Muscle layer of colon (tissue), 2 donors: ENCODE data around the gene PCDH9.

ENCODE experiments used
- H3K27ac ChIP-seq: one replicate; pipeline ENCODE4 v1.7.0; 2013; ENCODE audit warnings: low read depth, mild to moderate bottlenecking, low read length, moderate library complexity
- H3K27me3 ChIP-seq, 2 donors: one replicate each; pipeline ENCODE4 v1.7.0; 2013; ENCODE audit warnings: low read length in 2 of 2, mild to moderate bottlenecking in 2 of 2; ENCODE audit not compliant: insufficient read depth in 2 of 2, control insufficient read depth in 1 of 2
- H3K36me3 ChIP-seq: one replicate; pipeline ENCODE4 v1.7.0; 2013; ENCODE audit warnings: mild to moderate bottlenecking, low read length; ENCODE audit not compliant: insufficient read depth
- H3K4me1 ChIP-seq: one replicate; pipeline ENCODE4 v1.7.0; 2013; ENCODE audit warnings: mild to moderate bottlenecking, low read length; ENCODE audit not compliant: insufficient read depth
- H3K4me3 ChIP-seq, 2 donors: one replicate each; pipeline ENCODE4 v1.7.0; 2013; ENCODE audit warnings: low read length in 2 of 2, low read depth in 1 of 2, mild to moderate bottlenecking in 1 of 2, moderate library complexity in 1 of 2
- H3K9ac ChIP-seq: one replicate; pipeline ENCODE4 v1.7.0; 2013; ENCODE audit warnings: low read length
- H3K9me3 ChIP-seq: one replicate; pipeline ENCODE4 v1.7.0; 2013; ENCODE audit warnings: mild to moderate bottlenecking, low read length
- donor health status: abdominal sarcoma.
- donor health status: Adenocarcinoma of cecum.

Gene PCDH9

GRCh38 chr13:67192751-67193150 is 37.4 kb downstream of the PCDH9 start:
- Histone ChIP-seq H3K4me3 (no peak overlapping the region), H3K9ac (no peak overlapping the region), H3K36me3 (no peaks in the 10 kb centered on the region), H3K9me3 (no peaks in the 10 kb centered on the region), H3K4me1 (no peaks in the 10 kb centered on the region), H3K27me3 (no peaks in the 10 kb centered on the region), H3K27ac (no peak overlapping the region)

GRCh38 chr13:67186995-67187569 is 43.1 kb downstream of the PCDH9 start:
- H3K36me3 ChIP-seq, result no peaks in the 10 kb centered on the region
- H3K9ac ChIP-seq, result no peak overlapping the region
- H3K4me3 ChIP-seq, result no peak overlapping the region
- H3K9me3 ChIP-seq, result no peaks in the 10 kb centered on the region
- no peak overlapping the region for H3K27ac ChIP-seq
- no peaks in the 10 kb centered on the region for H3K27me3 ChIP-seq
- H3K4me1 ChIP-seq, result no peaks in the 10 kb centered on the region

- no peak overlapping the region for H3K27ac ChIP-seq
- no peaks in the 10 kb centered on the region for H3K27me3 ChIP-seq
- no peaks in the 10 kb centered on the region for H3K36me3 ChIP-seq
- no peaks in the 10 kb centered on the region for H3K9me3 ChIP-seq
- no peaks in the 10 kb centered on the region for H3K4me1 ChIP-seq
- H3K9ac ChIP-seq, result no peak overlapping the region
- H3K4me3 ChIP-seq, result no peak overlapping the region
Measured at GRCh38 chr13:67184247-67184646, 45.9 kb downstream of the PCDH9 start.

- Histone ChIP-seq H3K27me3 (no peaks in the 10 kb centered on the region), H3K36me3 (no peaks in the 10 kb centered on the region), H3K4me3 (no peak overlapping the region), H3K27ac (no peak overlapping the region), H3K9me3 (no peaks in the 10 kb centered on the region), H3K9ac (no peak overlapping the region), H3K4me1 (no peaks in the 10 kb centered on the region)
Measured at GRCh38 chr13:67183151-67183550, 47.0 kb downstream of the PCDH9 start.

GRCh38 chr13:67175836-67176459 is 54.2 kb downstream of the PCDH9 start:
- Histone ChIP-seq H3K36me3 (no peaks in the 10 kb centered on the region), H3K27ac (no peak overlapping the region), H3K9me3 (no peaks in the 10 kb centered on the region), H3K9ac (no peak overlapping the region), H3K4me1 (no peaks in the 10 kb centered on the region), H3K4me3 (no peak overlapping the region), H3K27me3 (no peaks in the 10 kb centered on the region)

- Histone ChIP-seq H3K4me1 (no peaks in the 10 kb centered on the region), H3K27ac (no peak overlapping the region), H3K9me3 (no peaks in the 10 kb centered on the region), H3K27me3 (no peaks in the 10 kb centered on the region), H3K36me3 (no peaks in the 10 kb centered on the region), H3K4me3 (no peak overlapping the region), H3K9ac (no peak overlapping the region)
Measured at GRCh38 chr13:67168384-67168783, 61.8 kb downstream of the PCDH9 start.

GRCh38 chr13:67167420-67167819 is 62.7 kb downstream of the PCDH9 start:
- Histone ChIP-seq H3K4me3 (no peak overlapping the region), H3K9ac (no peak overlapping the region), H3K27me3 (no peaks in the 10 kb centered on the region), H3K4me1 (no peaks in the 10 kb centered on the region), H3K27ac (no peak overlapping the region), H3K9me3 (no peaks in the 10 kb centered on the region), H3K36me3 (no peaks in the 10 kb centered on the region)

- Histone ChIP-seq H3K27ac (no peak overlapping the region), H3K9me3 (no peaks in the 10 kb centered on the region), H3K36me3 (no peaks in the 10 kb centered on the region), H3K4me1 (no peaks in the 10 kb centered on the region), H3K4me3 (no peak overlapping the region), H3K27me3 (no peaks in the 10 kb centered on the region), H3K9ac (no peak overlapping the region)
Measured at GRCh38 chr13:67161176-67161575, 69.0 kb downstream of the PCDH9 start.

- Histone ChIP-seq H3K27ac (no peak overlapping the region), H3K36me3 (no peaks in the 10 kb centered on the region), H3K9me3 (no peaks in the 10 kb centered on the region), H3K4me3 (no peak overlapping the region), H3K27me3 (no peaks in the 10 kb centered on the region), H3K9ac (no peak overlapping the region), H3K4me1 (no peaks in the 10 kb centered on the region)
Measured at GRCh38 chr13:67158903-67159302, 71.2 kb downstream of the PCDH9 start.

GRCh38 chr13:67156723-67157060 is 73.4 kb downstream of the PCDH9 start:
- no peaks in the 10 kb centered on the region for H3K36me3 ChIP-seq
- no peaks in the 10 kb centered on the region for H3K4me1 ChIP-seq
- H3K27me3 ChIP-seq, result no peaks in the 10 kb centered on the region
- no peak overlapping the region for H3K4me3 ChIP-seq
- H3K27ac ChIP-seq, result no peak overlapping the region
- no peaks in the 10 kb centered on the region for H3K9me3 ChIP-seq
- H3K9ac ChIP-seq, result no peak overlapping the region

GRCh38 chr13:67155898-67156722 is 74.0 kb downstream of the PCDH9 start:
- H3K4me3 ChIP-seq, result no peak overlapping the region
- H3K4me1 ChIP-seq, result no peaks in the 10 kb centered on the region
- no peaks in the 10 kb centered on the region for H3K9me3 ChIP-seq
- H3K9ac ChIP-seq, result no peak overlapping the region
- H3K36me3 ChIP-seq, result no peaks in the 10 kb centered on the region
- no peak overlapping the region for H3K27ac ChIP-seq
- H3K27me3 ChIP-seq, result no peaks in the 10 kb centered on the region
